H1 (cell line): ENCODE data around the gene DCP2.

ENCODE experiments used
- CHD2 ChIP-seq: IDR thresholded peaks from 2 replicates; pipeline ENCODE4 v1.6.1; 2012; ENCODE audit warnings: low read length, improper control_type of control experiment
- CTCF ChIP-seq, 3 experiments: IDR thresholded peaks; 1 replicate in 2 of 3; 2 replicates in 1 of 3; pipeline versions ENCODE4 v1.5.1 to v1.6.1; 2011; ENCODE audit warnings: low read length in 3 of 3, mild to moderate bottlenecking in 3 of 3, inconsistent platforms in 2 of 3, low read depth in 1 of 3, moderate library complexity in 1 of 3; ENCODE audit not compliant: insufficient read depth in 1 of 3; ENCODE audit errors: control extremely low read depth in 1 of 3
- JUND ChIP-seq: IDR thresholded peaks from 2 replicates; pipeline ENCODE4 v1.6.1; 2011; ENCODE audit warnings: mild to moderate bottlenecking, improper control_type of control experiment, low read length
- MAX ChIP-seq: IDR thresholded peaks from 2 replicates; pipeline ENCODE4 v1.6.1; 2012; ENCODE audit warnings: inconsistent platforms
- POLR2A ChIP-seq, 2 experiments: IDR thresholded peaks; 1 replicate in 1 of 2; 2 replicates in 1 of 2; pipeline ENCODE4 v1.6.1; 2011; ENCODE audit warnings: low read depth in 2 of 2, low read length in 2 of 2, mild to moderate bottlenecking in 2 of 2; ENCODE audit errors: control extremely low read depth in 1 of 2
- TAF1 ChIP-seq: IDR thresholded peaks from 2 replicates; pipeline ENCODE4 v1.6.1; 2011; ENCODE audit warnings: mild to moderate bottlenecking, low read depth, low read length
- TF ChIP-seq, protein P1 (sequence below): fragments of 300-600 bp; sonication (generic); IDR thresholded peaks from 2 replicates; pipeline ENCODE4 v1.7.1; 2012; ENCODE audit warnings: low read length, moderate library complexity, mild to moderate bottlenecking, inconsistent platforms; ENCODE audit not compliant: insufficient replicate concordance

- no peak for TF ChIP-seq MAX
- TF ChIP-seq JUND, result no peak
- no peak for TF ChIP-seq CTCF (IDR thresholded peaks at IDR 0.05; ENCODE audit: control extremely low read depth in 1 of 3, insufficient read depth in 1 of 3, low read depth in 1 of 3, low read length in 3 of 3)
- TF ChIP-seq, protein P1, sequence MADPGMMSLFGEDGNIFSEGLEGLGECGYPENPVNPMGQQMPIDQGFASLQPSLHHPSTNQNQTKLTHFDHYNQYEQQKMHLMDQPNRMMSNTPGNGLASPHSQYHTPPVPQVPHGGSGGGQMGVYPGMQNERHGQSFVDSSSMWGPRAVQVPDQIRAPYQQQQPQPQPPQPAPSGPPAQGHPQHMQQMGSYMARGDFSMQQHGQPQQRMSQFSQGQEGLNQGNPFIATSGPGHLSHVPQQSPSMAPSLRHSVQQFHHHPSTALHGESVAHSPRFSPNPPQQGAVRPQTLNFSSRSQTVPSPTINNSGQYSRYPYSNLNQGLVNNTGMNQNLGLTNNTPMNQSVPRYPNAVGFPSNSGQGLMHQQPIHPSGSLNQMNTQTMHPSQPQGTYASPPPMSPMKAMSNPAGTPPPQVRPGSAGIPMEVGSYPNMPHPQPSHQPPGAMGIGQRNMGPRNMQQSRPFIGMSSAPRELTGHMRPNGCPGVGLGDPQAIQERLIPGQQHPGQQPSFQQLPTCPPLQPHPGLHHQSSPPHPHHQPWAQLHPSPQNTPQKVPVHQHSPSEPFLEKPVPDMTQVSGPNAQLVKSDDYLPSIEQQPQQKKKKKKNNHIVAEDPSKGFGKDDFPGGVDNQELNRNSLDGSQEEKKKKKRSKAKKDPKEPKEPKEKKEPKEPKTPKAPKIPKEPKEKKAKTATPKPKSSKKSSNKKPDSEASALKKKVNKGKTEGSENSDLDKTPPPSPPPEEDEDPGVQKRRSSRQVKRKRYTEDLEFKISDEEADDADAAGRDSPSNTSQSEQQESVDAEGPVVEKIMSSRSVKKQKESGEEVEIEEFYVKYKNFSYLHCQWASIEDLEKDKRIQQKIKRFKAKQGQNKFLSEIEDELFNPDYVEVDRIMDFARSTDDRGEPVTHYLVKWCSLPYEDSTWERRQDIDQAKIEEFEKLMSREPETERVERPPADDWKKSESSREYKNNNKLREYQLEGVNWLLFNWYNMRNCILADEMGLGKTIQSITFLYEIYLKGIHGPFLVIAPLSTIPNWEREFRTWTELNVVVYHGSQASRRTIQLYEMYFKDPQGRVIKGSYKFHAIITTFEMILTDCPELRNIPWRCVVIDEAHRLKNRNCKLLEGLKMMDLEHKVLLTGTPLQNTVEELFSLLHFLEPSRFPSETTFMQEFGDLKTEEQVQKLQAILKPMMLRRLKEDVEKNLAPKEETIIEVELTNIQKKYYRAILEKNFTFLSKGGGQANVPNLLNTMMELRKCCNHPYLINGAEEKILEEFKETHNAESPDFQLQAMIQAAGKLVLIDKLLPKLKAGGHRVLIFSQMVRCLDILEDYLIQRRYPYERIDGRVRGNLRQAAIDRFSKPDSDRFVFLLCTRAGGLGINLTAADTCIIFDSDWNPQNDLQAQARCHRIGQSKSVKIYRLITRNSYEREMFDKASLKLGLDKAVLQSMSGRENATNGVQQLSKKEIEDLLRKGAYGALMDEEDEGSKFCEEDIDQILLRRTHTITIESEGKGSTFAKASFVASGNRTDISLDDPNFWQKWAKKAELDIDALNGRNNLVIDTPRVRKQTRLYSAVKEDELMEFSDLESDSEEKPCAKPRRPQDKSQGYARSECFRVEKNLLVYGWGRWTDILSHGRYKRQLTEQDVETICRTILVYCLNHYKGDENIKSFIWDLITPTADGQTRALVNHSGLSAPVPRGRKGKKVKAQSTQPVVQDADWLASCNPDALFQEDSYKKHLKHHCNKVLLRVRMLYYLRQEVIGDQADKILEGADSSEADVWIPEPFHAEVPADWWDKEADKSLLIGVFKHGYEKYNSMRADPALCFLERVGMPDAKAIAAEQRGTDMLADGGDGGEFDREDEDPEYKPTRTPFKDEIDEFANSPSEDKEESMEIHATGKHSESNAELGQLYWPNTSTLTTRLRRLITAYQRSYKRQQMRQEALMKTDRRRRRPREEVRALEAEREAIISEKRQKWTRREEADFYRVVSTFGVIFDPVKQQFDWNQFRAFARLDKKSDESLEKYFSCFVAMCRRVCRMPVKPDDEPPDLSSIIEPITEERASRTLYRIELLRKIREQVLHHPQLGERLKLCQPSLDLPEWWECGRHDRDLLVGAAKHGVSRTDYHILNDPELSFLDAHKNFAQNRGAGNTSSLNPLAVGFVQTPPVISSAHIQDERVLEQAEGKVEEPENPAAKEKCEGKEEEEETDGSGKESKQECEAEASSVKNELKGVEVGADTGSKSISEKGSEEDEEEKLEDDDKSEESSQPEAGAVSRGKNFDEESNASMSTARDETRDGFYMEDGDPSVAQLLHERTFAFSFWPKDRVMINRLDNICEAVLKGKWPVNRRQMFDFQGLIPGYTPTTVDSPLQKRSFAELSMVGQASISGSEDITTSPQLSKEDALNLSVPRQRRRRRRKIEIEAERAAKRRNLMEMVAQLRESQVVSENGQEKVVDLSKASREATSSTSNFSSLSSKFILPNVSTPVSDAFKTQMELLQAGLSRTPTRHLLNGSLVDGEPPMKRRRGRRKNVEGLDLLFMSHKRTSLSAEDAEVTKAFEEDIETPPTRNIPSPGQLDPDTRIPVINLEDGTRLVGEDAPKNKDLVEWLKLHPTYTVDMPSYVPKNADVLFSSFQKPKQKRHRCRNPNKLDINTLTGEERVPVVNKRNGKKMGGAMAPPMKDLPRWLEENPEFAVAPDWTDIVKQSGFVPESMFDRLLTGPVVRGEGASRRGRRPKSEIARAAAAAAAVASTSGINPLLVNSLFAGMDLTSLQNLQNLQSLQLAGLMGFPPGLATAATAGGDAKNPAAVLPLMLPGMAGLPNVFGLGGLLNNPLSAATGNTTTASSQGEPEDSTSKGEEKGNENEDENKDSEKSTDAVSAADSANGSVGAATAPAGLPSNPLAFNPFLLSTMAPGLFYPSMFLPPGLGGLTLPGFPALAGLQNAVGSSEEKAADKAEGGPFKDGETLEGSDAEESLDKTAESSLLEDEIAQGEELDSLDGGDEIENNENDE, result no peak
- TF ChIP-seq CHD2, result no peak
- no peak for TF ChIP-seq POLR2A (IDR thresholded peaks at IDR 0.05; ENCODE audit: control extremely low read depth in 1 of 2, low read depth in 2 of 2, low read length in 2 of 2)
- no peak for TF ChIP-seq TAF1
Observed at GRCh38 chr5:113058706-113059226, 82.2 kb downstream of the DCP2 start.
